Subcutaneous preadipocyte (primary cell): ENCODE measurements around the gene SVOPL. TPM values are rescaled to one million over a fixed set of nuclear protein-coding genes. Genes with fewer than 3 reads are reported as not detected.

ENCODE experiments used
- small RNA-seq: library from RNA; depleted of rRNA; stranded (forward); fragments of <200 nt; gene quantifications from one replicate; pipeline ENCODE3, GENCODE V24; 2012
- total RNA-seq: library from RNA; depleted of rRNA; stranded (reverse); fragments of >200 nt; gene quantifications from 2 replicates; pipeline ENCODE4 v1.2.3, GENCODE V29; 2012

Gene SVOPL, protein sequence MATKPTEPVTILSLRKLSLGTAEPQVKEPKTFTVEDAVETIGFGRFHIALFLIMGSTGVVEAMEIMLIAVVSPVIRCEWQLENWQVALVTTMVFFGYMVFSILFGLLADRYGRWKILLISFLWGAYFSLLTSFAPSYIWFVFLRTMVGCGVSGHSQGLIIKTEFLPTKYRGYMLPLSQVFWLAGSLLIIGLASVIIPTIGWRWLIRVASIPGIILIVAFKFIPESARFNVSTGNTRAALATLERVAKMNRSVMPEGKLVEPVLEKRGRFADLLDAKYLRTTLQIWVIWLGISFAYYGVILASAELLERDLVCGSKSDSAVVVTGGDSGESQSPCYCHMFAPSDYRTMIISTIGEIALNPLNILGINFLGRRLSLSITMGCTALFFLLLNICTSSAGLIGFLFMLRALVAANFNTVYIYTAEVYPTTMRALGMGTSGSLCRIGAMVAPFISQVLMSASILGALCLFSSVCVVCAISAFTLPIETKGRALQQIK
- not detected in 2 replicates for total RNA-seq

GRCh38 chr7:138700857-138701536, at the start of gene SVOPL:
Gene SVOPL, minus strand, starts transcription at chr7:138701362. Its CDS starts 22,317 bp downstream, at chr7:138679045.

Small RNA genes within 50 kb of the gene (small RNA-seq; reads per million reads assigned to genes)
- gene RF00561 = not detected

Other genes starting within 250 kb of the SVOPL start
- gene TRIM24, start 241.1 kb downstream of the SVOPL start, total RNA-seq = 7.3 and 13.5 TPM in 2 replicates
- not detected in 2 replicates for gene TMEM213, start 96.6 kb upstream of the SVOPL start, total RNA-seq
- not detected in 2 replicates for gene ATP6V0A4, start 96.8 kb upstream of the SVOPL start, total RNA-seq